ENCODE measurements around the gene ATG13. TPM values are rescaled to one million over a fixed set of nuclear protein-coding genes. Genes with fewer than 3 reads are reported as not detected.

Gene ATG13
- total and polyA plus RNA-seq, 9 donors = 37.2 to 119 (median 54.5) TPM

- no peak for DNase-seq
- H3K9me3 ChIP-seq = no peaks in the 10 kb centered on the region
- intact Hi-C loops (cut with DNase I) = no loop called here
- H3K27me3 ChIP-seq = no peaks in the 10 kb centered on the region
- TF ChIP-seq EP300 (IDR thresholded peaks at IDR 0.05) (no peak), CTCF (IDR thresholded peaks at IDR 0.05) (no peak), POLR2A (IDR thresholded peaks at IDR 0.05) (no peak)
- H3K36me3 ChIP-seq = no peaks in the 10 kb centered on the region
- peaks cover under 1% of the 10 kb centered on the region for H3K4me1 ChIP-seq (ENCODE audit: insufficient read depth)
- WGBS, 3 donors = 75 to 78% (median 77%) methylated on average over 6 of the region's 6 CpGs
- no peak overlapping the region for H3K4me3 ChIP-seq
- no peak overlapping the region for H3K27ac ChIP-seq
These were observed 19.6 kb upstream of the ATG13 start for GRCh38 chr11:46597609-46598219.

- peak overlapping the region in 1 of 2 donors; percentile 74 for H3K27ac ChIP-seq
- H3K4me3 ChIP-seq = no peak overlapping the region
- H3K9me3 ChIP-seq = no peaks in the 10 kb centered on the region
- TF ChIP-seq CTCF (IDR thresholded peaks at IDR 0.05) (no peak), POLR2A (IDR thresholded peaks at IDR 0.05) (no peak), EP300 (IDR thresholded peaks at IDR 0.05) (no peak)
- intact Hi-C loops (cut with DNase I) = no loop called here
- no peaks in the 10 kb centered on the region for H3K27me3 ChIP-seq
- DNase-seq = peak in 3 of 5 donors; percentile 46 to 64 (median 54)
- WGBS, 3 donors = 64 to 72% (median 66%) methylated on average over 8 of the region's 8 CpGs
- no peaks in the 10 kb centered on the region for H3K36me3 ChIP-seq
- no peaks in the 10 kb centered on the region for H3K4me1 ChIP-seq (ENCODE audit: insufficient read depth)
These were observed 17.8 kb upstream of the ATG13 start for GRCh38 chr11:46599340-46600193.

GRCh38 chr11:46600194-46600960 is 17.0 kb upstream of the ATG13 start:
- TF ChIP-seq POLR2A (IDR thresholded peaks at IDR 0.05) = no peak
- TF ChIP-seq EP300 (IDR thresholded peaks at IDR 0.05) = no peak
- no peak for TF ChIP-seq CTCF (IDR thresholded peaks at IDR 0.05)
- H3K27me3 ChIP-seq = no peaks in the 10 kb centered on the region
- H3K9me3 ChIP-seq = no peaks in the 10 kb centered on the region
- no peak for DNase-seq
- no peaks in the 10 kb centered on the region for H3K36me3 ChIP-seq
- 32 to 41% (median 34%) methylated on average over 3 of the region's 3 CpGs for WGBS, 3 donors
- intact Hi-C loops (cut with DNase I) = no loop called here
- H3K27ac ChIP-seq = peak overlapping the region in 1 of 2 donors; percentile 74
- H3K4me3 ChIP-seq = no peak overlapping the region
- no peaks in the 10 kb centered on the region for H3K4me1 ChIP-seq (ENCODE audit: insufficient read depth)

GRCh38 chr11:46601129-46601528 is 16.2 kb upstream of the ATG13 start:
- no peak for TF ChIP-seq POLR2A (IDR thresholded peaks at IDR 0.05)
- TF ChIP-seq CTCF (IDR thresholded peaks at IDR 0.05) = no peak
- no peak for TF ChIP-seq EP300 (IDR thresholded peaks at IDR 0.05)

More at GRCh38 chr11:46601129-46601528, 16.2 kb upstream of the ATG13 start:
- intact Hi-C loops (cut with DNase I) = no loop called here
- H3K4me1 ChIP-seq (ENCODE audit: insufficient read depth) = no peaks in the 10 kb centered on the region
- no peaks in the 10 kb centered on the region for H3K27me3 ChIP-seq
- 6 to 16% (median 11%) methylated on average over 1 of the region's 1 CpG for WGBS, 3 donors
- DNase-seq = no peak
- no peaks in the 10 kb centered on the region for H3K9me3 ChIP-seq
- H3K4me3 ChIP-seq = no peak overlapping the region
- no peaks in the 10 kb centered on the region for H3K36me3 ChIP-seq
- peak overlapping the region in 1 of 2 donors; percentile 74 for H3K27ac ChIP-seq

Measured in ovary (tissue), 9 donors.